IPS DF 6.9 (cell line): ENCODE data around the gene CEP97.

Experiments used
- DNase-seq: peaks from one replicate; pipeline ENCODE4 v3.0.0-alpha.2; 2013; ENCODE audit warnings: low read depth, low spot score
- H3K27ac ChIP-seq: one replicate; pipeline ENCODE4 v1.5.1; 2013; ENCODE audit warnings: low read length, control low read depth
- H3K27me3 ChIP-seq: 2 replicates; pipeline ENCODE4 v1.6.1; 2013; ENCODE audit warnings: mild to moderate bottlenecking, low read length; ENCODE audit not compliant: control insufficient read depth, insufficient read depth
- H3K36me3 ChIP-seq: 2 replicates; pipeline ENCODE4 v1.6.1; 2013; ENCODE audit warnings: low read length; ENCODE audit not compliant: control insufficient read depth, insufficient read depth
- H3K4me1 ChIP-seq: 2 replicates; pipeline ENCODE4 v1.6.1; 2013; ENCODE audit warnings: low read length; ENCODE audit not compliant: control insufficient read depth, insufficient read depth
- H3K4me3 ChIP-seq: 2 replicates; pipeline ENCODE4 v1.5.1; 2013; ENCODE audit warnings: mild to moderate bottlenecking, low read length
- H3K9me3 ChIP-seq: 2 replicates; pipeline ENCODE4 v1.6.1; 2013; ENCODE audit warnings: low read length, inconsistent platforms; ENCODE audit not compliant: control insufficient read depth, insufficient read depth
- WGBS: extraction: QIAGEN DNeasy Blood & Tissue Kit; methylation state at CpG from one replicate; pipeline ENCODE4 v1.1.7; 2013; ENCODE audit warnings: mixed read lengths, missing lambda C conversion rate; ENCODE audit not compliant: insufficient read length, insufficient coverage; 5-methylcytosine and 5-hydroxymethylcytosine counted together

Gene CEP97

GRCh38 chr3:101813817-101814440 lies 89.5 kb downstream of the CEP97 start:
- no peak overlapping the region for H3K27ac ChIP-seq
- no peaks in the 10 kb centered on the region for H3K4me1 ChIP-seq
- no peak for DNase-seq
- no peaks in the 10 kb centered on the region for H3K36me3 ChIP-seq
- no peaks in the 10 kb centered on the region for H3K9me3 ChIP-seq
- H3K4me3 ChIP-seq, result no peak overlapping the region
- no CpG with 5 or more reads among the region's 7 CpGs for WGBS
- no peaks in the 10 kb centered on the region for H3K27me3 ChIP-seq

DNA sequence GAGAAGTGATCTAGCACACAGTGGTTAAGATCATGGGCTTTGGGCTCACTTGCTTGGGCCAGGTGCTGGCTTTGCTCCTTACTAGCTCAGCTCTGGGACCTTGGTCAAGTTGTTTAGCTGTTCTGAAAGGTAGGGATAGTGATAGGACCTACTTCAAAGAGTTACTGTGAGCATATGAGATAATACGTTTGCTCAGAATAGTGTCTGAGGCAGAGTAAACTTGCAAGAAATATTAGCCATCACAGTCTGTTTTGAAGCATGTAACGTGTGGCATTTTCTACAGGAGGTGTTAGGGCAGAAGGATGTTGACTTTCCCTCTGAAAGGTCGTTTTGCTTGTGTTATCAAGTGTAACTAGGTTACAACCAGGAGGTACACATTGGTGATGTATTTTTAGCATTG lies 90.4 kb downstream of the CEP97 start:
- Histone ChIP-seq H3K4me3 (no peak overlapping the region), H3K4me1 (no peaks in the 10 kb centered on the region), H3K9me3 (no peaks in the 10 kb centered on the region), H3K27me3 (no peaks in the 10 kb centered on the region), H3K36me3 (no peaks in the 10 kb centered on the region), H3K27ac (no peak overlapping the region)
- no CpG with 5 or more reads among the region's 3 CpGs for WGBS
- DNase-seq, result no peak

- Histone ChIP-seq H3K4me1 (no peaks in the 10 kb centered on the region), H3K36me3 (no peaks in the 10 kb centered on the region), H3K27ac (no peak overlapping the region), H3K27me3 (no peaks in the 10 kb centered on the region), H3K4me3 (no peak overlapping the region), H3K9me3 (no peaks in the 10 kb centered on the region)
- WGBS, result no CpG with 5 or more reads among the region's 4 CpGs
- DNase-seq, result no peak
Measured at GRCh38 chr3:101816215-101817149, 92.1 kb downstream of the CEP97 start.

DNA sequence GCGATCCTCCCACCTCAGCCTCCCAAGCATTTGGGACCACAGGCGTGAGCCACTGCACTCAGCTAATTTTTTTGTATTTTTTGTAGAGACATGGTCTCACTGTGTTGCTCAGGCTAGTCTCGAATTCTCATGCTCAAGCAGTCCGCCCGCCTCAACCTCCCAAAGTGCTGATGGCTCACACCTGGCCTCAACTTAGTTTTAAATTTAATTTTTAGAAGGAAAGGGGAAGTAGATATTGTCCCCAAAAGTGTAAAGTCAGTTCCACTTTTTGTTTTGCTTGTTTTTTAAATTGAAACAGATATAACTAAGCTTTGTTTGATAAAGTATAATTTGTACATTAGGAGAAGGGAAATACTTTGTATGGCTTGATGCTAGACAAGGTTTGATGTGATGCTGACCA lies 93.6 kb downstream of the CEP97 start:
- H3K4me1 ChIP-seq, result no peaks in the 10 kb centered on the region
- H3K27ac ChIP-seq, result no peak overlapping the region
- no peaks in the 10 kb centered on the region for H3K9me3 ChIP-seq
- no peaks in the 10 kb centered on the region for H3K36me3 ChIP-seq
- H3K4me3 ChIP-seq, result no peak overlapping the region
- H3K27me3 ChIP-seq, result no peaks in the 10 kb centered on the region
- DNase-seq, result no peak
- no CpG with 5 or more reads among the region's 5 CpGs for WGBS

- Histone ChIP-seq H3K27ac (no peak overlapping the region), H3K36me3 (no peaks in the 10 kb centered on the region), H3K9me3 (no peaks in the 10 kb centered on the region), H3K27me3 (no peaks in the 10 kb centered on the region), H3K4me1 (no peaks in the 10 kb centered on the region), H3K4me3 (no peak overlapping the region)
- no CpG with 5 or more reads among the region's 2 CpGs for WGBS
- no peak for DNase-seq
Measured at GRCh38 chr3:101819649-101820206, 95.3 kb downstream of the CEP97 start.
